GM03348 (cell line): ENCODE data around the gene ID1.
A peak's percentile ranks its signal among the peaks of the same experiment; 100 is the strongest.
"Not testable (repeated sequence)": the region's sequence is repeated elsewhere in the genome, so short reads cannot be mapped to it uniquely, and the experiment has no call there.

Source experiments
- DNase-seq: peaks from one replicate; pipeline ENCODE4 v3.0.0; 2012; ENCODE audit warnings: low spot score

Gene ID1

GRCh38 chr20:31602431-31602778 is 2.7 kb upstream of the ID1 start:
- no peak for DNase-seq

GRCh38 chr20:31602779-31603441 is 2.2 kb upstream of the ID1 start:
- peak; percentile 30 for DNase-seq

GRCh38 chr20:31603822-31604566 is 1.1 kb upstream of the ID1 start:
- peak; percentile 87 for DNase-seq

GRCh38 chr20:31604567-31605030 is 490 bp upstream of the ID1 start:
- DNase-seq, result no peak

- peak; percentile 55 for DNase-seq
Measured at GRCh38 chr20:31605902-31606803, 1.1 kb downstream of the ID1 start.

- DNase-seq, result no peak
Measured at GRCh38 chr20:31606804-31607639, 1.9 kb downstream of the ID1 start.

- no peak for DNase-seq
Measured at GRCh38 chr20:31607640-31608250, 2.7 kb downstream of the ID1 start.

- DNase-seq, result peak; percentile 76
Measured at GRCh38 chr20:31608251-31608945, 3.3 kb downstream of the ID1 start.

- not testable (repeated sequence) for DNase-seq
Measured at GRCh38 chr20:31612271-31612640, 7.2 kb downstream of the ID1 start.

GRCh38 chr20:31615416-31615815 is 10.3 kb downstream of the ID1 start:
- no peak for DNase-seq

GRCh38 chr20:31617432-31618104 is 12.5 kb downstream of the ID1 start:
- DNase-seq, result no peak

GRCh38 chr20:31620246-31620645 is 15.2 kb downstream of the ID1 start:
- DNase-seq, result no peak

- not testable (repeated sequence) for DNase-seq
Measured at GRCh38 chr20:31623123-31623505, 18.0 kb downstream of the ID1 start.

- DNase-seq, result not testable (repeated sequence)
Measured at GRCh38 chr20:31626534-31626933, 21.4 kb downstream of the ID1 start.

GRCh38 chr20:31628057-31628456 is 23.0 kb downstream of the ID1 start:
- DNase-seq, result not testable (repeated sequence)

- no peak for DNase-seq
Measured at GRCh38 chr20:31630187-31630790, 25.2 kb downstream of the ID1 start.

GRCh38 chr20:31632548-31633338 is 27.7 kb downstream of the ID1 start:
- DNase-seq, result no peak

GRCh38 chr20:31633339-31633914 is 28.3 kb downstream of the ID1 start:
- no peak for DNase-seq
